ENCODE measurements around the gene TMOD3. TPM values are rescaled to one million over a fixed set of nuclear protein-coding genes. Genes with fewer than 3 reads are reported as not detected.

TMOD3 gene
- total RNA-seq, 6 donors from 2014 or later = 40.4 to 81.6 (median 72.7) TPM

- no peak for TF ChIP-seq CTCF (IDR thresholded peaks at IDR 0.05)
- no peak for TF ChIP-seq POLR2A (IDR thresholded peaks at IDR 0.05)
- TF ChIP-seq POLR2AphosphoS5 (IDR thresholded peaks at IDR 0.05) = no peak
- TF ChIP-seq EP300 (IDR thresholded peaks at IDR 0.05) = no peak
- Histone ChIP-seq H3K27me3 (no peaks in the 10 kb centered on the region), H3K27ac (no peak overlapping the region), H3K4me1 (peaks cover 0 to 9% (median 6%) of the 10 kb centered on the region in 4 donors), H3K9me3 (peaks cover 7 to 9% (median 8%) of the 10 kb centered on the region in 4 donors), H3K4me3 (no peak overlapping the region), H3K36me3 (no peaks in the 10 kb centered on the region)
- 89 to 92% methylated on average over 3 of the region's 3 CpGs for WGBS, 2 donors
- ATAC-seq (ENCODE audit: low FRiP score in 2 of 2) (no peak), DNase-seq (no peak)
Measured at GRCh38 chr15:51818150-51818549, 11.3 kb upstream of the TMOD3 start.

- ATAC-seq (ENCODE audit: low FRiP score in 2 of 2) = no peak
- H3K4me3 ChIP-seq = no peak overlapping the region
- H3K27ac ChIP-seq = no peak overlapping the region
- peaks cover under 1 to 5% (median 3%) of the 10 kb centered on the region in 4 donors for H3K4me1 ChIP-seq
- H3K9me3 ChIP-seq = peaks cover 7 to 9% (median 8%) of the 10 kb centered on the region in 4 donors
- TF ChIP-seq EP300 (IDR thresholded peaks at IDR 0.05) (no peak), POLR2A (IDR thresholded peaks at IDR 0.05) (no peak), CTCF (IDR thresholded peaks at IDR 0.05) (no peak), POLR2AphosphoS5 (IDR thresholded peaks at IDR 0.05) (no peak)
- DNase-seq = no peak
- no peaks in the 10 kb centered on the region for H3K36me3 ChIP-seq
- WGBS, 2 donors = 68% methylated on average over 3 of the region's 3 CpGs
- H3K27me3 ChIP-seq = no peaks in the 10 kb centered on the region
Measured at GRCh38 chr15:51825698-51826097, 3.8 kb upstream of the TMOD3 start.

- H3K4me3 ChIP-seq = peak overlapping the region in 2 of 4 donors; percentile 74 to 94
- TF ChIP-seq POLR2AphosphoS5 (IDR thresholded peaks at IDR 0.05) (peak in 1 of 2 donors; percentile 30), POLR2A (IDR thresholded peaks at IDR 0.05) (no peak)
- no peaks in the 10 kb centered on the region for H3K36me3 ChIP-seq
- H3K4me1 ChIP-seq = peaks cover 22 to 34% (median 29%) of the 10 kb centered on the region in 4 donors
- 71% methylated on average over 9 of the region's 9 CpGs for WGBS, 2 donors
- H3K27me3 ChIP-seq = no peaks in the 10 kb centered on the region
- H3K9me3 ChIP-seq = no peaks in the 10 kb centered on the region
- H3K27ac ChIP-seq = peak overlapping the region; percentile 96 to 99 (median 98)
- ATAC-seq (ENCODE audit: low FRiP score in 2 of 2) (peak in 1 of 2 donors; percentile 82), DNase-seq (peak in 1 of 2 donors; percentile 42)
Measured at GRCh38 chr15:51828621-51829375, 655 bp upstream of the TMOD3 start.

- 1 to 2% methylated on average over 8 of the region's 8 CpGs for WGBS, 2 donors
- no peaks in the 10 kb centered on the region for H3K36me3 ChIP-seq
- ATAC-seq (ENCODE audit: low FRiP score in 2 of 2) (peak in 1 of 2 donors; percentile 1), DNase-seq (no peak)
- no peaks in the 10 kb centered on the region for H3K9me3 ChIP-seq
- H3K27me3 ChIP-seq = no peaks in the 10 kb centered on the region
- H3K27ac ChIP-seq = peak overlapping the region; percentile 96 to 99 (median 98)
- peak overlapping the region; percentile 45 to 96 (median 84) for H3K4me3 ChIP-seq
- TF ChIP-seq POLR2AphosphoS5 (IDR thresholded peaks at IDR 0.05) = peak in 1 of 2 donors; percentile 3
- TF ChIP-seq POLR2A (IDR thresholded peaks at IDR 0.05) = no peak
- H3K4me1 ChIP-seq = peaks cover 33 to 46% (median 39%) of the 10 kb centered on the region in 4 donors
Measured at GRCh38 chr15:51830276-51830806, 888 bp downstream of the TMOD3 start.

- H3K4me3 ChIP-seq = no peak overlapping the region
- DNase-seq (no peak), ATAC-seq (ENCODE audit: low FRiP score in 2 of 2) (no peak)
- TF ChIP-seq CTCF (IDR thresholded peaks at IDR 0.05) (no peak), POLR2A (IDR thresholded peaks at IDR 0.05) (no peak), EP300 (IDR thresholded peaks at IDR 0.05) (no peak), POLR2AphosphoS5 (IDR thresholded peaks at IDR 0.05) (no peak)
- H3K4me1 ChIP-seq = peaks cover 47 to 74% (median 63%) of the 10 kb centered on the region in 4 donors
- no peaks in the 10 kb centered on the region for H3K36me3 ChIP-seq
- no peaks in the 10 kb centered on the region for H3K9me3 ChIP-seq
- no peaks in the 10 kb centered on the region for H3K27me3 ChIP-seq
- H3K27ac ChIP-seq = no peak overlapping the region
- WGBS, 2 donors = 58 to 64% methylated on average over 1 of the region's 1 CpG
Measured at GRCh38 chr15:51833772-51834171, 4.3 kb downstream of the TMOD3 start.
